ENCODE data around the gene PRDM16.
"Not testable (repeated sequence)": the region's sequence is repeated elsewhere in the genome, so short reads cannot be mapped to it uniquely, and the experiment has no call there.

The PRDM16 gene

GRCh38 chr1:3084726-3085125 lies 15.7 kb downstream of the PRDM16 start:
- DNase-seq: no peak

- no peak for DNase-seq
These were observed 16.7 kb downstream of the PRDM16 start for GRCh38 chr1:3085721-3086120.

- DNase-seq: no peak
These were observed 17.4 kb downstream of the PRDM16 start for GRCh38 chr1:3086272-3086974.

- no peak for DNase-seq
These were observed 18.0 kb downstream of the PRDM16 start for GRCh38 chr1:3087049-3087448.

- not testable (repeated sequence) for DNase-seq
These were observed 19.1 kb downstream of the PRDM16 start for GRCh38 chr1:3087946-3088668.

- DNase-seq: no peak
These were observed 20.5 kb downstream of the PRDM16 start for GRCh38 chr1:3089490-3089889.

- no peak for DNase-seq
These were observed 22.3 kb downstream of the PRDM16 start for GRCh38 chr1:3091334-3091733.

GRCh38 chr1:3092530-3092929 lies 23.5 kb downstream of the PRDM16 start:
- DNase-seq: no peak

GRCh38 chr1:3093898-3094626 lies 25.1 kb downstream of the PRDM16 start:
- no peak for DNase-seq

GRCh38 chr1:3094863-3095780 lies 26.1 kb downstream of the PRDM16 start:
- no peak for DNase-seq

GRCh38 chr1:3096345-3096744 lies 27.3 kb downstream of the PRDM16 start:
- DNase-seq: no peak

- no peak for DNase-seq
These were observed 28.2 kb downstream of the PRDM16 start for GRCh38 chr1:3097231-3097630.

- no peak for DNase-seq
These were observed 28.9 kb downstream of the PRDM16 start for GRCh38 chr1:3097861-3098260.

- DNase-seq: no peak
These were observed 30.9 kb downstream of the PRDM16 start for GRCh38 chr1:3099861-3100260.

GRCh38 chr1:3101124-3101939 lies 32.3 kb downstream of the PRDM16 start:
- no peak for DNase-seq

- DNase-seq: no peak
These were observed 33.6 kb downstream of the PRDM16 start for GRCh38 chr1:3102641-3103040.

GRCh38 chr1:3103967-3104677 lies 35.1 kb downstream of the PRDM16 start:
- no peak for DNase-seq

- no peak for DNase-seq
These were observed 36.3 kb downstream of the PRDM16 start for GRCh38 chr1:3105167-3105863.

GRCh38 chr1:3106216-3106615 lies 37.2 kb downstream of the PRDM16 start:
- DNase-seq: no peak

GRCh38 chr1:3107201-3107600 lies 38.2 kb downstream of the PRDM16 start:
- DNase-seq: no peak

- DNase-seq: no peak
These were observed 40.4 kb downstream of the PRDM16 start for GRCh38 chr1:3109355-3109754.

Measured in OCI-M1 (cell line).